ENCODE measurements around the gene ZSCAN23. TPM values are rescaled to one million over a fixed set of nuclear protein-coding genes. Genes with fewer than 3 reads are reported as not detected.

Gene ZSCAN23
- total and polyA plus RNA-seq, 2 of the 8 experiments (the other 6 are each of a cell fraction or from before 2014, with no cell fraction given): 0.74 to 5.3 TPM

DNA sequence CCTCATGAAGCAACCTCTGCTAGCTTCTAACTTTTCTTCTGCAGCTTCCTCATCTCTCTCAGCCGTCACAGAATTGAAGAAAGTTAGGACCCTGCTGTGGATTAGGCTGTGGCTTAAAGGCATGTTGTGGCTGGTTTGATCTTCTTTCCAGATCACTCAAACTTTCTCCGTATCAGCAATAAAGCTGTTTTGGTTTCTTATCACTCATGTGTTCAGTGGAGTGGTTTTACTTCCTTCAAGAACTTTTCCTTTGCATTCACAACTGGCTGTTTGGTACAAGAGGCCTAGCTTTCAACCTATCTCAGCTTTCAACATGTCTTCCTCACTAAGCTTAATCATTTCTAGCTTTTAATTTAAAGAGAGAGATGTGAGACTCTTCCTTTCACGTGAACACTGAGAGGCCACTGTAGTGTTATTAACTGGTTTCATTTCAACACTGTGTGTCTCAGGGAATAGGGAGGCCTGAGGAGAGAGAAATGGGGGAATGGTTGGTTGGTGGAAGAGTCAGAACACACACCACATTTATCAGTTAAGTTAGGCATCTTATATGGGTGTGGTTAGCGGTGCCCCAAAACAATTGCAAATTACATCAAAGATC lies 17.2 kb downstream of the ZSCAN23 start:
- H4K20me1 ChIP-seq (replicated peaks in 1 of 2; ENCODE audit: control insufficient read depth in 1 of 2, insufficient read depth in 2 of 2, low read length in 2 of 2): no peaks in the 10 kb centered on the region
- H3K23me2 ChIP-seq (ENCODE audit: low read depth, low read length): no peaks in the 10 kb centered on the region
- DNase-seq (ENCODE audit: low read depth in 1 of 2, low spot score in 2 of 2) (no peak), FAIRE-seq (no peak)
- H3K27ac ChIP-seq (ENCODE audit: low read depth, low read length): no peak overlapping the region
- H2BK15ac ChIP-seq (ENCODE audit: low read length): no peak overlapping the region
- H3K18ac ChIP-seq (ENCODE audit: extremely low read depth, low read length): no peak overlapping the region
- no peak overlapping the region for H2AK5ac ChIP-seq (ENCODE audit: low read depth, low read length)
- no peaks in the 10 kb centered on the region for H3K9me3 ChIP-seq (ENCODE audit: insufficient read depth in 2 of 2, low read depth in 1 of 2, low read length in 1 of 2)
- H3K27me3 ChIP-seq (replicated peaks in 1 of 4; ENCODE audit: control insufficient read depth in 3 of 4, extremely low read depth in 1 of 4, insufficient read depth in 3 of 4, low read length in 3 of 4): no peaks in the 10 kb centered on the region
- no peak overlapping the region for H2BK20ac ChIP-seq (ENCODE audit: low read length)
- H3K14ac ChIP-seq (ENCODE audit: insufficient read length): no peak overlapping the region
- H2AFZ ChIP-seq (ENCODE audit: low read length): no peak overlapping the region
- no peak overlapping the region for H3K4me3 ChIP-seq (ENCODE audit: extremely low read depth in 1 of 4, insufficient read depth in 2 of 4, low read depth in 3 of 4, low read length in 4 of 4)
- H3K4me2 ChIP-seq (ENCODE audit: insufficient read depth in 1 of 2, low read depth in 2 of 2, low read length in 2 of 2): no peak overlapping the region
- H3K23ac ChIP-seq (ENCODE audit: insufficient read length): no peak overlapping the region
- no peak overlapping the region for H4K8ac ChIP-seq (ENCODE audit: extremely low read depth, insufficient read depth, low read length)
- no peaks in the 10 kb centered on the region for H3K4me1 ChIP-seq (replicated peaks in 1 of 4; ENCODE audit: control insufficient read depth in 3 of 4, insufficient read depth in 4 of 4, low read length in 3 of 4)
- POLR2A ChIA-PET (ENCODE audit: partially characterized antibody): interaction anchor here (1.0 to 1.3 kb wide), 3 partner anchors 10 to 24 kb away, joined by 3 to 4 read pairs (median 3); partner anchors contain the start of gene ZSCAN23
- CTCF ChIA-PET (ENCODE audit: partially characterized antibody): interaction anchor here (0.8 to 1.0 kb wide), 2 partner anchors 15 to 70 kb away, joined by 3 read pairs; no protein-coding TSS in a partner anchor
- no peak overlapping the region for H2BK5ac ChIP-seq (ENCODE audit: low read depth, low read length)
- H3K36me3 ChIP-seq (ENCODE audit: control insufficient read depth in 2 of 4, insufficient read depth in 4 of 4, low read length in 3 of 4): peaks cover 0 to 11% (median 2%) of the 10 kb centered on the region in 4 experiments; a peak in 4 of 8 replicates
- H2BK120ac ChIP-seq (replicated peaks; ENCODE audit: low read depth, low read length): no peak overlapping the region
- H3K79me2 ChIP-seq (ENCODE audit: control insufficient read depth in 1 of 2, insufficient read depth in 2 of 2, low read length in 2 of 2): no peaks in the 10 kb centered on the region
- WGBS, 2 experiments (ENCODE audit: extremely low coverage in 1 of 2, insufficient coverage in 1 of 2, insufficient read length in 1 of 2, insufficient replicate concordance in 2 of 2, low coverage in 1 of 2, low lambda C conversion rate in 2 of 2, missing lambda C conversion rate in 1 of 2): 93% methylated on average over 4 of the region's 4 CpGs; no CpG with 5 or more reads in 1 of the 2 experiments
- H3K9ac ChIP-seq (replicated peaks in 1 of 4; ENCODE audit: extremely low read depth in 1 of 4, low read depth in 3 of 4, low read length in 3 of 4): no peak overlapping the region
- no peak overlapping the region for H4K91ac ChIP-seq (replicated peaks; ENCODE audit: insufficient read length, low read length)
- no peak overlapping the region for H2BK12ac ChIP-seq (ENCODE audit: low read depth, low read length)
- H3K4ac ChIP-seq (replicated peaks; ENCODE audit: insufficient read length, low read depth, low read length): no peak overlapping the region
- no peak overlapping the region for H3K56ac ChIP-seq (replicated peaks; ENCODE audit: insufficient read length, low read depth, low read length)
- no peaks in the 10 kb centered on the region for H3K79me1 ChIP-seq (ENCODE audit: low read depth, low read length)
- H4K5ac ChIP-seq (ENCODE audit: insufficient read length, low read depth, low read length): no peak overlapping the region
- TF ChIP-seq, protein P1, sequence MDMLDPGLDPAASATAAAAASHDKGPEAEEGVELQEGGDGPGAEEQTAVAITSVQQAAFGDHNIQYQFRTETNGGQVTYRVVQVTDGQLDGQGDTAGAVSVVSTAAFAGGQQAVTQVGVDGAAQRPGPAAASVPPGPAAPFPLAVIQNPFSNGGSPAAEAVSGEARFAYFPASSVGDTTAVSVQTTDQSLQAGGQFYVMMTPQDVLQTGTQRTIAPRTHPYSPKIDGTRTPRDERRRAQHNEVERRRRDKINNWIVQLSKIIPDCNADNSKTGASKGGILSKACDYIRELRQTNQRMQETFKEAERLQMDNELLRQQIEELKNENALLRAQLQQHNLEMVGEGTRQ (IDR thresholded peaks at IDR 0.05; ENCODE audit: low read length): no peak
- TF ChIP-seq HDAC2 (IDR thresholded peaks at IDR 0.05; ENCODE audit: borderline replicate concordance in 1 of 2, low read depth in 2 of 2, low read length in 2 of 2) (no peak), SP2 (IDR thresholded peaks at IDR 0.05; ENCODE audit: low read length) (no peak), CTCF (IDR thresholded peaks at IDR 0.05; ENCODE audit: control extremely low read depth in 1 of 3, insufficient read depth in 1 of 3, low read depth in 1 of 3, low read length in 3 of 3) (no peak), SAP30 (IDR thresholded peaks at IDR 0.05; ENCODE audit: insufficient read depth, insufficient replicate concordance, low read length) (no peak), CBX8 (IDR thresholded peaks at IDR 0.05; ENCODE audit: borderline replicate concordance, low read depth, low read length) (no peak), JUN (IDR thresholded peaks at IDR 0.05; ENCODE audit: low read depth, low read length) (no peak), TAF1 (IDR thresholded peaks at IDR 0.05; ENCODE audit: low read depth, low read length) (no peak), PHF8 (conservative IDR thresholded peaks at IDR 0.05; ENCODE audit: low read depth, low read length) (no peak)

Measured in H1 (cell line).